Measurements from ENCODE around the gene GNG3. TPM values are rescaled to one million over a fixed set of nuclear protein-coding genes. Genes with fewer than 3 reads are reported as not detected.

GNG3 gene
- total RNA-seq, 1 donor from 2014 or later: not detected

GRCh38 chr11:62712861-62713260 is 5.4 kb downstream of the GNG3 start:
- Mint-ChIP-seq H3K36me3 (ENCODE audit: low read depth, unreplicated experiment) (peaks cover 28% of the 10 kb centered on the region), H3K9me3 (ENCODE audit: unreplicated experiment) (no peaks in the 10 kb centered on the region), H3K27me3 (ENCODE audit: low read depth, unreplicated experiment) (no peaks in the 10 kb centered on the region), H3K4me1 (ENCODE audit: low read depth, unreplicated experiment) (peaks cover 30% of the 10 kb centered on the region), H3K4me3 (ENCODE audit: unreplicated experiment) (no peak overlapping the region), H3K27ac (ENCODE audit: unreplicated experiment) (no peak overlapping the region)
- H3K27me3 ChIP-seq (ENCODE audit: insufficient read depth, low read length): no peaks in the 10 kb centered on the region
- H4K20me1 ChIP-seq (ENCODE audit: insufficient read depth, low read length): peaks cover 18% of the 10 kb centered on the region
- FAIRE-seq (no peak), DNase-seq (ENCODE audit: low read depth) (no peak)
- peaks cover 44% of the 10 kb centered on the region for H3K79me2 ChIP-seq (ENCODE audit: insufficient read depth, low read length)
- peaks cover 16% of the 10 kb centered on the region for H3K4me1 ChIP-seq (ENCODE audit: insufficient read depth, low read length)
- no peak overlapping the region for H3K4me2 ChIP-seq (ENCODE audit: low read length)
- TF ChIP-seq CTCF (IDR thresholded peaks at IDR 0.05; ENCODE audit: insufficient read depth, low read depth, low read length) (no peak), EZH2 (IDR thresholded peaks at IDR 0.05; ENCODE audit: insufficient read depth, low read length) (no peak)
- no peak overlapping the region for H3K4me3 ChIP-seq (ENCODE audit: insufficient read depth, low read depth, low read length)
- H3K9ac ChIP-seq (ENCODE audit: low read length): no peak overlapping the region
- H3K36me3 ChIP-seq (ENCODE audit: insufficient read depth, low read length): peaks cover 68% of the 10 kb centered on the region
- H3K27ac ChIP-seq (ENCODE audit: low read depth, low read length): no peak overlapping the region
- H2AFZ ChIP-seq (ENCODE audit: low read depth, low read length): no peak overlapping the region
- no peaks in the 10 kb centered on the region for H3K9me3 ChIP-seq (ENCODE audit: insufficient read depth, low read depth, low read length)

- H3K27ac ChIP-seq (ENCODE audit: low read depth, low read length): no peak overlapping the region
- Mint-ChIP-seq H3K27me3 (ENCODE audit: low read depth, unreplicated experiment) (no peaks in the 10 kb centered on the region), H3K36me3 (ENCODE audit: low read depth, unreplicated experiment) (peaks cover 32% of the 10 kb centered on the region), H3K4me1 (ENCODE audit: low read depth, unreplicated experiment) (peaks cover 26% of the 10 kb centered on the region), H3K9me3 (ENCODE audit: unreplicated experiment) (no peaks in the 10 kb centered on the region), H3K27ac (ENCODE audit: unreplicated experiment) (peak overlapping the region; percentile 70), H3K4me3 (ENCODE audit: unreplicated experiment) (peak overlapping the region; percentile 31)
- no peaks in the 10 kb centered on the region for H3K9me3 ChIP-seq (ENCODE audit: insufficient read depth, low read depth, low read length)
- no peaks in the 10 kb centered on the region for H3K27me3 ChIP-seq (ENCODE audit: insufficient read depth, low read length)
- peaks cover 20% of the 10 kb centered on the region for H4K20me1 ChIP-seq (ENCODE audit: insufficient read depth, low read length)
- H2AFZ ChIP-seq (ENCODE audit: low read depth, low read length): no peak overlapping the region
- TF ChIP-seq EZH2 (IDR thresholded peaks at IDR 0.05; ENCODE audit: insufficient read depth, low read length) (no peak), CTCF (IDR thresholded peaks at IDR 0.05; ENCODE audit: insufficient read depth, low read depth, low read length) (no peak)
- FAIRE-seq: no peak
- no peak for DNase-seq (ENCODE audit: low read depth)
- peaks cover 16% of the 10 kb centered on the region for H3K4me1 ChIP-seq (ENCODE audit: insufficient read depth, low read length)
- H3K4me3 ChIP-seq (ENCODE audit: insufficient read depth, low read depth, low read length): no peak overlapping the region
- no peak overlapping the region for H3K4me2 ChIP-seq (ENCODE audit: low read length)
- H3K9ac ChIP-seq (ENCODE audit: low read length): no peak overlapping the region
- H3K36me3 ChIP-seq (ENCODE audit: insufficient read depth, low read length): peaks cover 71% of the 10 kb centered on the region
- H3K79me2 ChIP-seq (ENCODE audit: insufficient read depth, low read length): peaks cover 47% of the 10 kb centered on the region
These were observed 5.9 kb downstream of the GNG3 start for GRCh38 chr11:62713343-62713742.

GRCh38 chr11:62715150-62716130 is 8.0 kb downstream of the GNG3 start:
- Mint-ChIP-seq H3K36me3 (ENCODE audit: low read depth, unreplicated experiment) (peaks cover 32% of the 10 kb centered on the region), H3K27ac (ENCODE audit: unreplicated experiment) (peak overlapping the region; percentile 27), H3K9me3 (ENCODE audit: unreplicated experiment) (no peaks in the 10 kb centered on the region), H3K4me3 (ENCODE audit: unreplicated experiment) (no peak overlapping the region), H3K27me3 (ENCODE audit: low read depth, unreplicated experiment) (no peaks in the 10 kb centered on the region), H3K4me1 (ENCODE audit: low read depth, unreplicated experiment) (peaks cover 18% of the 10 kb centered on the region)
- FAIRE-seq (no peak), DNase-seq (ENCODE audit: low read depth) (no peak)
- H3K9me3 ChIP-seq (ENCODE audit: insufficient read depth, low read depth, low read length): no peaks in the 10 kb centered on the region
- peaks cover 64% of the 10 kb centered on the region for H3K79me2 ChIP-seq (ENCODE audit: insufficient read depth, low read length)
- peaks cover 29% of the 10 kb centered on the region for H4K20me1 ChIP-seq (ENCODE audit: insufficient read depth, low read length)
- H3K36me3 ChIP-seq (ENCODE audit: insufficient read depth, low read length): peaks cover 86% of the 10 kb centered on the region
- H3K27me3 ChIP-seq (ENCODE audit: insufficient read depth, low read length): no peaks in the 10 kb centered on the region
- H2AFZ ChIP-seq (ENCODE audit: low read depth, low read length): no peak overlapping the region
- no peak overlapping the region for H3K4me3 ChIP-seq (ENCODE audit: insufficient read depth, low read depth, low read length)
- H3K4me2 ChIP-seq (ENCODE audit: low read length): no peak overlapping the region
- no peaks in the 10 kb centered on the region for H3K4me1 ChIP-seq (ENCODE audit: insufficient read depth, low read length)
- H3K9ac ChIP-seq (ENCODE audit: low read length): no peak overlapping the region
- no peak for TF ChIP-seq CTCF (IDR thresholded peaks at IDR 0.05; ENCODE audit: insufficient read depth, low read depth, low read length)
- TF ChIP-seq EZH2 (IDR thresholded peaks at IDR 0.05; ENCODE audit: insufficient read depth, low read length): no peak
- no peak overlapping the region for H3K27ac ChIP-seq (ENCODE audit: low read depth, low read length)

All from astrocyte (in vitro differentiated cells and primary cell).